Transverse colon (tissue), 4 donors: ENCODE data around the gene YIPF6. TPM values are rescaled to one million over a fixed set of nuclear protein-coding genes. Genes with fewer than 3 reads are reported as not detected.

Experiments
- DNase-seq: peaks from one replicate; pipeline ENCODE4 v3.0.0-alpha.2; 2019
- H3K27ac ChIP-seq, 4 donors: fragments of 200-600 bp; sonication (generic); 2 replicates each; pipeline ENCODE4 v1.5.1; 2016 to 2018; ENCODE audit warnings: inconsistent platforms in 4 of 4
- H3K27me3 ChIP-seq: fragments of 200-600 bp; sonication (generic); 2 replicates; pipeline ENCODE4 v1.5.1; 2017; ENCODE audit warnings: inconsistent platforms
- H3K36me3 ChIP-seq, 4 donors: fragments of 200-600 bp; sonication (generic); 2 replicates each; pipeline ENCODE4 v1.5.1; 2017 to 2019; ENCODE audit warnings: inconsistent platforms in 4 of 4
- H3K4me1 ChIP-seq, 4 donors: fragments of 200-600 bp; sonication (generic); 2 replicates each; pipeline ENCODE4 v1.5.1; 2017 to 2020; ENCODE audit warnings: inconsistent platforms in 4 of 4
- H3K4me3 ChIP-seq, 4 donors: fragments of 200-600 bp; sonication (generic); 1 replicate in 1 of 4; 2 replicates in 3 of 4; pipeline versions ENCODE4 v1.5.1 to v1.6.1; 2017 to 2019; ENCODE audit warnings: inconsistent platforms in 4 of 4
- H3K9me3 ChIP-seq, 2 donors: fragments of 200-600 bp; sonication (generic); 2 replicates each; pipeline ENCODE4 v1.5.1; 2017 to 2019; ENCODE audit warnings: inconsistent platforms in 2 of 2
- CTCF ChIP-seq, 5 experiments: fragments of 200-600 bp in 3 of 5; fragments of 450-650 bp in 2 of 5; sonication (generic) in 3 of 5; IDR thresholded peaks; 1 replicate in 2 of 5; 2 replicates in 3 of 5; pipeline ENCODE4 v1.5.1; 2016 to 2017; ENCODE audit warnings: antibody characterized with exemption in 5 of 5, inconsistent platforms in 3 of 5, mild to moderate bottlenecking in 2 of 5, moderate library complexity in 1 of 5
- EP300 ChIP-seq: sonication (generic); formaldehyde crosslinking; IDR thresholded peaks from one replicate; pipeline ENCODE4 v1.6.1; 2017; ENCODE audit warnings: antibody characterized with exemption, low read depth
- POLR2AphosphoS5 ChIP-seq, 3 donors: sonication (generic); formaldehyde crosslinking; IDR thresholded peaks; one replicate each; pipeline ENCODE4 v1.6.1; 2016; ENCODE audit warnings: antibody characterized with exemption in 3 of 3
- WGBS, 2 donors: methylation state at CpG; one replicate each; pipeline ENCODE4 v1.1.5; 2018; ENCODE audit warnings: low coverage in 1 of 2; 5-methylcytosine and 5-hydroxymethylcytosine counted together
- in situ Hi-C, 4 donors: fragments of 200-750 bp; cut with MboI; loops; one replicate each; pipeline versions ENCODE4 v1.15.0 to v1.15.1; 2017; ENCODE audit warnings: low sequenced_read_pairs in 3 of 4, low pct_ligation_motif_present in 1 of 4, low pct_unique_long_range_greater_than_20kb in 1 of 4
- intact Hi-C: fragments of 100-400 bp; cut with DNase I; formaldehyde crosslinking; loops from one replicate; pipeline ENCODE4 v1.15.1; 2023; ENCODE audit warnings: low total_unique reads
- small RNA-seq, 4 donors: library from RNA; depleted of rRNA; stranded (forward); fragments of <200 nt; gene quantifications; one replicate each; pipeline ENCODE3, GENCODE V24; 2016
- total RNA-seq, 4 donors: library from RNA; depleted of rRNA; stranded (reverse); fragments of >200 nt; gene quantifications; one replicate each; pipeline ENCODE4 v1.1.0, GENCODE V29; 2016

Gene YIPF6
- total RNA-seq, 4 donors from 2014 or later = 10.8 to 33.0 (median 21.0) TPM

- no peaks in the 10 kb centered on the region for H3K36me3 ChIP-seq
- no peak overlapping the region for H3K4me3 ChIP-seq
- in situ Hi-C loops = no loop called here
- H3K9me3 ChIP-seq = no peaks in the 10 kb centered on the region
- no peaks in the 10 kb centered on the region for H3K27me3 ChIP-seq
- TF ChIP-seq CTCF (IDR thresholded peaks at IDR 0.05) (no peak), POLR2AphosphoS5 (IDR thresholded peaks at IDR 0.05) (no peak), EP300 (no peak)
- intact Hi-C loops = no loop called here
- no peak overlapping the region for H3K27ac ChIP-seq
- H3K4me1 ChIP-seq = no peaks in the 10 kb centered on the region
- WGBS, 2 donors = 80 to 81% methylated on average over 1 to 2 of the region's 2 CpGs
- no peak for DNase-seq
Measured at GRCh38 chrX:68584221-68584620, 85.4 kb downstream of the YIPF6 start.

Small RNA genes lying within 50 kb of the gene (small RNA-seq; reads per million reads assigned to genes)
- 0 reads per million in 4 donors for gene RNU6-245P

Other genes with a start within 250 kb of the YIPF6 start
- gene OPHN1, start 65.6 kb upstream of the YIPF6 start, total RNA-seq = 1 to 10 TPM; 2.8 to 8.7 (median 6.6) TPM
- 10 to 100 TPM in 1 of 4 donors, 1 to 10 TPM in 2, under 1 TPM in 1; 0.60 to 11.6 (median 3.2) TPM for gene STARD8, start 148.6 kb downstream of the YIPF6 start, total RNA-seq